Left ventricle myocardium superior (tissue), 1 donor: ENCODE measurements around the gene UPB1. TPM values are rescaled to one million over a fixed set of nuclear protein-coding genes. Genes with fewer than 3 reads are reported as not detected.
A peak's percentile ranks its signal among the peaks of the same experiment; 100 is the strongest.
"Not testable (repeated sequence)": the region's sequence is repeated elsewhere in the genome, so short reads cannot be mapped to it uniquely, and the experiment has no call there.

ENCODE experiments used
- ATAC-seq: fragments of 200-7000 bp; cut with Tn5 transposase; one replicate; pipeline ENCODE4 v1.9.1; 2020; ENCODE audit warnings: mild to moderate bottlenecking, moderate library complexity
- DNase-seq: peaks from one replicate; pipeline ENCODE4 v3.0.0-alpha.2; 2020
- intact Hi-C: fragments of 100-400 bp; cut with micrococcal nuclease; formaldehyde crosslinking; loops from one replicate; pipeline ENCODE4 v1.11.0; 2022
- total RNA-seq: library from RNA; stranded (reverse); fragmentation: NEBNext Ultra II Directional; extraction: Animal tissue kit (Norgen Biotek cat#: 25700); gene quantifications from one replicate; pipeline ENCODE4 v1.2.1, GENCODE V29; 2021
- donor health status: DM: no; HTN: yes; CAD: no; lungs with severe emphysema.

Gene UPB1
- total RNA-seq, 1 donor from 2014 or later: 0.97 TPM

- intact Hi-C loops: no loop called here
- ATAC-seq (no peak), DNase-seq (no peak)
Observed at GRCh38 chr22:24518228-24518627, 23.1 kb downstream of the UPB1 start.

DNA sequence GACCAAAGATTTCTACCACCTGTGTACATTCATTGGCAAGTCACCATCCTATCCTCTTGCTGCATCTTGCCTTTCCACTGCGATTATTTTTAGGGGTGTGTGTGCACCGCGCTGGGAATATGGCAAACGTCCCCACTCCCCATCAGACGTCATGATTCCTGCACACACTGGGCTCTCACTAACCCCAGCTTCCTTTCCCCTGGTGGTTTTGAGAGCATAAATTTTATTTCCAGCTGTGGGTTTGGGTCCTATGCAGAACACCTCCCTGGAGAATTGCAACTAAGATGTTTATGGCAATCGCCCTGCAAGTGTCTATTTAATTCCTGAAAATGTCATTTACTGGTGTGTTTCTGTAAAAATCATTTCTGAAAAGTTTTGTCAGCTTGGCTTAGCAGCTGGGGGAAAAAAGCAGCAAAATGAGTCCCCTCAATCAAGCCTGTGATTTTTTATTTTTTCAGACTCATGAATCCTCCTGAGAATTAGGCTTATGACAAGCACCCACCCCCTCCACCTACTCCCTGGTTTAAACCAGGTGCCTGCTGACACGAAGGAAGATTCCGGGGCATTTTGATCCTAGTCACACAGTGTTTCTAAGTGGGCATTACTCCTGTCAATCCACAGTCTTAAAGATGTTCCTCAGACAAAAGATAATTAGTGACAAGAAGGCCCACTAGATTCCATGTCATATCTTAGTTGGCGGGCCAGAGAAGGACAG lies 23.8 kb downstream of the UPB1 start:
- DNase-seq (no peak), ATAC-seq (peak; percentile 51)
- intact Hi-C loops: no loop called here

DNA sequence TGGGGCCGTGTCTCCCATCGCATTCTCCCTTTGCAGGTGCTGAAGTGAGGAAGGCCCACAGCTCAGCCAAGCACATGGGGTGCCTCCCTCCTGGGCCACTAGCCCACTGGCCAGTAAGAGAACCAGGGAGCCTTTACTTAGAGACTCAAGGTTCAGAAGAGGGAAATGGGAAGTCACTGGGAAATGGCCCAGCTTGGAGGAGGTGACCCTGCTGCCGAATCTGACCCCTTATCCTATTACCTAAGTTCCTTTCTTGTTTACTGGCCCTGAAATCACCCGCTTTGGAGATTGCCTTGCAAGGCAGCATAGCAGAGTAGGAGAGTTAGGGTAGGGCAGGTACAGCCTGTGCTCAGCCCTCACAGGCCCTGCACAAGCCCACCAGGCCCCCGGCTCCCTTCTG lies 24.4 kb downstream of the UPB1 start:
- ATAC-seq (no peak), DNase-seq (no peak)
- intact Hi-C loops: no loop called here

GRCh38 chr22:24521791-24522245 lies 26.7 kb downstream of the UPB1 start:
- intact Hi-C loops: no loop called here

GRCh38 chr22:24523873-24524272 lies 28.7 kb downstream of the UPB1 start:
- intact Hi-C loops: no loop called here
- DNase-seq (no peak), ATAC-seq (no peak)

More at GRCh38 chr22:24521791-24522245, 26.7 kb downstream of the UPB1 start:
- no peak for DNase-seq
- ATAC-seq: peak; percentile 68

DNA sequence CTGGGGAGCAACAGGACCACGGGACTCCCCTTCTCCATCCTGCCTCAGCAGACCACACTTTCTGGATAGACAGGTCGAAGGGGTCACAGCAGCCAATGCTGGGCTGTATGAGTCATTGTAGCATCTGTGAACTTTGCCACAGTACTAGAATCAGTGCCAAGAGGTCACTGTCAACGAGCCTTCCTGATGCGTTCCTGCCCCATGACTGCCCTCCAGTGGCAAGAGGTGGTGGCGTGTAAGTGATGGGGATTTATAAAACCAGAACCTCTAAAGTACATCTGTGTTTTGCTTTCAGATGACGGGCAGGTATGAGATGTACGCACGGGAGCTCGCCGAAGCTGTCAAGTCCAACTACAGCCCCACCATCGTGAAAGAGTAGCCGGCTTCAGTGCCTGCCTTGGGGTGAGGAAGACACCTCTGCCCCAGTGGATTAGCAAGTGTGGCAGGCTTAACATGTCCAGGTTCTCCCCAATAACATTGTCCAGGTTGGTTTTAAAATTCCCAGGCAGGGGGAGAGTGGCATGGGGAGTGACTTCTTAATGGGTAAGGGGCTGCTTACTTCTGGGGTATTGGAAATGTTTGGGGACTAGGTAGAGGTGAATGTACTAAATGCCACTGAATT lies 30.4 kb downstream of the UPB1 start:
- intact Hi-C loops: no loop called here
- DNase-seq (peak; percentile 86), ATAC-seq (peak; percentile 81)

- ATAC-seq (no peak), DNase-seq (no peak)
- intact Hi-C loops: no loop called here
Observed at GRCh38 chr22:24526191-24526590, 31.1 kb downstream of the UPB1 start.

DNA sequence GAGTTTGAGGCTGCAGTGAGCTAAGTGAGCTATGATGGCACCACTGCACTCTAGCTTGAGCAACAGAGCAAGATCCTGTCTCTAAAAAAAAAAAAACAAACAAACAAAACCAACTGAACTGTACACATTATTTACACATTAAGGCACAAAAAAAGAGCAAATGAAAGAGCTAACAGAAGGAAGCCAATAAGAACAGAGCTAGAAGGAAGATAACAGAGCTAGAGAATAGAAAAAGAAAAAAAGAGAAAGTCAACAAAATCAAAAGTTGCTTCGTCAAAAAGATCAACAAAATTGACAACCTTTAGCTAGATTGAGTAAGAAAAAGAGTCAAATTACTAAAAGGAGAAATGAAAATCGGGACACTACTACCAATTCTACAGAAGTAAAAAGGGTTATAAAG lies 34.8 kb downstream of the UPB1 start:
- intact Hi-C loops: no loop called here
- no peak for ATAC-seq
- DNase-seq: no peak

DNA sequence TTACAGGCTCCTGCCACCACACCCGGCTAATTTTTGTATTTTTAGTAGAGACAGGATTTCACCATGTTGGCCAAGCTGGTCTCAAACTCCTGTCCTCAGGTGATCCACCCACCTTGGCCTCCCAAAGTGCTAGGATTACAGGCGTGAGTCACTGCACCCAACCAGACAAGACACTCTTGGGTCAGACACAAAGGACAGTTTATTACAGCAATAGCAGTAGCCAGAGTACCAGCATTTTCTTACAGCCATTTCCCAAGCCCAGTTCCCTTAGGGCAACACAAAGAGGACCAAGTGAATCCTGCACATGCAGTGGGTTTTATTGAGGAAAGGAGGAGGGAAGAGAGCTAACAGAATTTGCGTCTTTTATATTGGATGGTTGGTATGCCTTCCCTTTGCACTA lies 35.8 kb downstream of the UPB1 start:
- intact Hi-C loops, DNase-seq, ATAC-seq: not testable (repeated sequence)

DNA sequence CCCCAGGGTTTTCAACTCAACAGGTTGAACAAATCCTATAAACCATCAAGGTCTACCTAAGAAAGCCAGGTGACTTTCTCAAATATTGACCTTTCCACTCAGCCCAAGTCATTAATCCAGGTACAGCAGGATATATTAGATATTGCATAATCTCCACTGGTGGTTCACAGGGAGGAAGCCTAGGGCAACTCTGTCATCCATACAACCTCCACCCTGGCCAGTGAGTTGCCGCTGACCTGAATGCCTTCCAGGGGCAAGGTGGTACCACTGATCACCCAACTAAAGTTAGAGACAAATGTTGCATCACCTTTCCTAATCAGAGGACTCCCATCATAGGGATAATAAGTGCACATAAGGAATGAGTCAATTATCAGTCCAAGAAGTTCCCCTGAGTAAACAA lies 36.9 kb downstream of the UPB1 start:
- intact Hi-C loops: no loop called here
- ATAC-seq (no peak), DNase-seq (no peak)

- ATAC-seq: no peak
- intact Hi-C loops: no loop called here
Observed at GRCh38 chr22:24535348-24535747, 40.2 kb downstream of the UPB1 start.

DNA sequence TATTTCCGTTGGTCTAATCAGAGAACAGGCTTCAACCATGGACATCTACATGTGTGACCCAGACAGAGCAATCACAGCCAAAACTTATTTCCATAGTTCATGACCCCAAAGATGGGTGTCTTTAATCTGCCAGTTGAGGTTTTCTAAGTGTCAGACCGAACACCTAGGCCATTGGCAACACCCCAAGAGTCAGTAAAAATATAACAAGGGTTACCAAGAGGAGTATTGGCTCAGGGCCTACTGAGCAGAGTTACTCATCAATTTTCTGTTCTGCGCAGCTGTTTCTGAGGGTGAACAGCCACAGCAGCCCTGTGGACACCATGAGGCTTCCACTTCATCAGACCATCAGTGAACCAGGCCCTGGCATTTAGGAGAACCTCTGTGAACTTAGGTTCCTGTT lies 41.0 kb downstream of the UPB1 start:
- ATAC-seq (peak; percentile 14), DNase-seq (no peak)
- intact Hi-C loops: no loop called here

More at GRCh38 chr22:24535348-24535747, 40.2 kb downstream of the UPB1 start:
- DNase-seq: no peak

DNA sequence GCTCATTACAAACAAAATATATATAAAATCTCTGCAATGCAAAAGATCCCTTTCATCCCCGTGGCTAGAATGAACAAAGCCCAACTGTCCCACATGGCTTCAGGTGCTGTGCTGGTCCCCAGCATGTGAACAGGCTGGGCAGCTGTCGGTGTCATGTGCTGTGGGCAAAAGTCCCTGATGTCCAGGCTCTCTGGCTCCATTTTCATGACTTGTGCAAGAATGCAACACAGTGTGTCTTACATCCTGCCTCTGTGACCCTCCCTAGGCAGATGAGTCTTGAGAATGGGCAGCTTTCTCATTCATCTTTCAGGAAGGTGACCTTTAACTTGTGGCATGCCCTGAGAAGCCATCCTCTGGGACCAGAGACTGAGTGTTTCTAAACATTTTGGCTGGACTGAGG lies 45.3 kb downstream of the UPB1 start:
- intact Hi-C loops: no loop called here
- DNase-seq (no peak), ATAC-seq (no peak)

- peak; percentile 5 for ATAC-seq
- intact Hi-C loops: no loop called here
- DNase-seq: no peak
Observed at GRCh38 chr22:24541681-24542515, 46.8 kb downstream of the UPB1 start.

DNA sequence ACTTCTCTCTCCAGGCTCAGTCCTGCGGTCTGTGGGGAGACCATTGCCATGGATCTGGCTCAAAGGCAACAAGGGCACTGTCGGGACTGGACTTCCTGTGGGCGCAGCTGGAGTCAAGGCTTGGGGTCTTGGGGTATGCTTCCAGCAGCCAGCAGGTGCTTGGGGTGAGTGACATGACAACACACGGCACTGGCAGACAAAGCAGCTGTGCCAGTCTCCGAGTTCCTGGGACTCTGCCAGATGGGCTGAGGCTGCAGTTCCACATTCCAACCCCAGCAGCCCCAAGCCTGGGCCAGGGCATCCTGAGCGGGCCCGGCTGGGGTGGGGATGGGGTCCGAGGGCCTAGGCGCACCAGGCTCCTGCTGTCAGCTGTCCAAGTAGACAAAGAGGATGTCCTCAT lies 47.5 kb downstream of the UPB1 start:
- intact Hi-C loops: no loop called here
- ATAC-seq (peak; percentile 79), DNase-seq (peak; percentile 72)

DNA sequence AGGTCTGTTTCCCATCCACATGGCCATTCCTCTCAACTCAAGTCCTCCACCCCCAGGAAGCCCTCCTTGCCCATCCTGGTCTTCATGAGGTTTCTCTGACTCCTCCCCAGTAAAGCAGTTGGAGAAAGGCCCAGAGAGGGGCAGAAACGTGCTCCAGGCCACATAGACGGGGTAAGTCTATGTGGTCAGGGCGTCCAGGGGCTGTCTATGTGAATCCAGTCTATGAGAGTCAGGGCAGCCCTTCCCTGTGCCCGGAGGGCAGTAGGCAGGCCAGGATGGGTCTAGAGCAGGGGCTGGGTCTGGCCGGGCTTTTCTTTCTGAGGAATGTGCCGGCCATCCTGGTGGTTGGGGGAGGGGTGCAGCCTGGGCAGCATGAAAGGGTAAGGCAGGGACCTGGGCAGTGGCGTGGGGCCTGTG lies 48.1 kb downstream of the UPB1 start:
- no peak for DNase-seq
- intact Hi-C loops: no loop called here
- ATAC-seq: peak; percentile 1

DNA sequence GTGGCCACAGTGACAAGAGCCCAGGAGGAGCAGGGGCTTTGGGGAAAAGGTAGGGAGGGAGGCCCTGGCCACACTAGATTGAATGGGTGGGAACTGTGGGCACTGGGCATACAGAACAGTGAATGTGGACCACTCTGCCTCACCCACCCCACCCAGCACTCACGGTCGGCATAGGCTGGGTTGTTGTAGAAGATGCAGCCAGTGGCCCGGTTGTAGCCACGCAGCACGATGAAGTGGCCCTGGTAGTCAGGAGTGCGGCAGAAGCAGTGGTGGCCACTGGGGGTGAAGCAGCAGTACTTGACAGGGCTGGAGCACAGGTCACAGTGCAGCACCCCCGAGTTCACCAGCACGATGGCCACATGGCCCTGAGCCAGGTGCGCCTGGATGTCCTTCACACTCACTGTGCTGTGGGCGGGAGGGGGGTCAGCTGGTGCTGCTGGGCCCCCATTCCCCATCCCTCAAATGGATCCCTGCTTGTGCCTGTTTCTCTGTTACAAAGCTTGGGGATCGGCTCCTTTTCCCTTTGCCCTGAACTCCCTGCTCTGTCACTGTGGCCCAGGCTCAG lies 48.6 kb downstream of the UPB1 start:
- ATAC-seq (peak; percentile 15), DNase-seq (peak; percentile 49)
- intact Hi-C loops: no loop called here

DNA sequence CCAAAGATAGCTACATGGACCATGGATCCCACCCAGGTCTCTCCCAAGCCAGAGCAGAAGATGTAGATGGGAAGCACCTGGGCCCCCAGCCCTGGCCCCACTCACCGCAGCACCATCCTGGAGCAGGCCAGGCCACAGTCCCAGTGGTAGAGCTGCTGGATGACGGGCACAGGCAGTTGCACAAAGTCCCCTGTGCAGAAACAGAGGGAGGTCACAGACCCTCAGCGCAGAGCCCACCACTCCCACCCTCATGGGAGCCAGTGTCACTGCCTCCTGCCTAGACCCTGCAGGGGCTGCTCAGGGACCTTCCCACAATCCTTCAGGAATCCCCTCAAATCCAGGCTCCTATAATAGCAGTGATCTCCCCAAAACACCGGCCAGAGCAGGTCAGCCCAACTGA lies 53.7 kb downstream of the UPB1 start:
- intact Hi-C loops: no loop called here
- DNase-seq (no peak), ATAC-seq (no peak)

- no peak for ATAC-seq
- intact Hi-C loops: no loop called here
- DNase-seq: no peak
Observed at GRCh38 chr22:24550028-24550901, 55.1 kb downstream of the UPB1 start.
